Suprapubic skin (tissue), 3 donors: ENCODE measurements around the gene IL17RD.

Source experiments
- CTCF ChIP-seq, 2 donors: fragments of 200-600 bp in 1 of 2; fragments of 450-650 bp in 1 of 2; sonication (generic) in 1 of 2; IDR thresholded peaks; one replicate each; pipeline ENCODE4 v1.5.1; 2016 to 2019; ENCODE audit warnings: antibody characterized with exemption in 2 of 2, mild to moderate bottlenecking in 1 of 2, moderate library complexity in 1 of 2
- POLR2A ChIP-seq, 2 donors: fragments of 450-650 bp; IDR thresholded peaks; one replicate each; pipeline ENCODE4 v1.6.1; 2017; ENCODE audit warnings: antibody characterized with exemption in 2 of 2, mild to moderate bottlenecking in 2 of 2, moderate library complexity in 2 of 2

DNA sequence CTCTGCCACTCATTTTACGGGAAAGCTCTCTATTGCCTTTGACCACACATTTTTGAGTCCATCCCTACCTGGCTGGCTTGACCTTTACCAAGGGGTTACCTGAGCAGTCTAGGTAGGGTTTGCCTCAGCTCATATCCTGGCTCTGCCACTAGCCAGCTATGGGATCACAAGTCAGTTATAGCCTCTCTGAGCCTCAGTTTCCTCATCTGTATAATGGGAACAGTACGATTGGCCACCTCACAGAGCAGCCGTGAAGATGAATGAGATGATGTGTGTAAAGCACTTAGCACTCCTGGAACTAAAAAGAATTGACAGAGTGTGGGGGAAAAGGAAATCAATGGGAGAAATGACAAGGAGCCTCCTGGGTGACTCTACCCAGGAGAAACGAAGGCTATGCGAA lies 76.7 kb downstream of the IL17RD start:
- TF ChIP-seq POLR2A (IDR thresholded peaks at IDR 0.05): no peak
- no peak for TF ChIP-seq CTCF (IDR thresholded peaks at IDR 0.05)
